ENCODE data around the gene TM4SF4. TPM values are rescaled to one million over a fixed set of nuclear protein-coding genes. Genes with fewer than 3 reads are reported as not detected.
A peak's percentile ranks its signal among the peaks of the same experiment; 100 is the strongest.

Gene TM4SF4
- total and polyA plus RNA-seq, 8 donors = 0.13 to 2.0 (median 0.21) TPM; not detected in 3

DNA sequence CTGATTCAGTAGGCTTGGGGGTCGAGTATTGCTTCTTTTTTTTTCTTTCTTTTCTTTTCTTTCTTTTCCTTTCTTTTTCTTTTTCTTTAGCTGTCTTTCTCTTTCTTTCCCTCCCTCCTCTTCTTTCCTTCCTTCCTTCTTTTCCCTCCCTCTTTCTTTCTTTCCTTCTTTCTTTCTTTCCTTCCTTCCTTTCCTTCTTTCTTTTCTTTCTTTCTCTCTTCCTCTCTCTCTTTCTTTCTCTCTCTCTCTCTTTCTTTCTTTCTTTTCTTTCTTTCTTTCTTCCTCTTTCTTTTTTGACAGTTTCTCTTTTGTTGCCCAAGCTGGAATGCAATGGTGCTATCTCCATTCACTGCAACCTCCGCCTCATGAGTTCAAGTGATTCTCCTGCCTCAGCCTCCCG, 36.0 kb downstream of the TM4SF4 start:
- DNase-seq = no peak
- peaks cover 11 to 35% of the 10 kb centered on the region in 2 donors for H3K4me1 ChIP-seq
- H3K27ac ChIP-seq = peak overlapping the region in 1 of 2 donors; percentile 33
- intact Hi-C loops (cut with DNase I) = no loop called here
- TF ChIP-seq, protein P1, sequence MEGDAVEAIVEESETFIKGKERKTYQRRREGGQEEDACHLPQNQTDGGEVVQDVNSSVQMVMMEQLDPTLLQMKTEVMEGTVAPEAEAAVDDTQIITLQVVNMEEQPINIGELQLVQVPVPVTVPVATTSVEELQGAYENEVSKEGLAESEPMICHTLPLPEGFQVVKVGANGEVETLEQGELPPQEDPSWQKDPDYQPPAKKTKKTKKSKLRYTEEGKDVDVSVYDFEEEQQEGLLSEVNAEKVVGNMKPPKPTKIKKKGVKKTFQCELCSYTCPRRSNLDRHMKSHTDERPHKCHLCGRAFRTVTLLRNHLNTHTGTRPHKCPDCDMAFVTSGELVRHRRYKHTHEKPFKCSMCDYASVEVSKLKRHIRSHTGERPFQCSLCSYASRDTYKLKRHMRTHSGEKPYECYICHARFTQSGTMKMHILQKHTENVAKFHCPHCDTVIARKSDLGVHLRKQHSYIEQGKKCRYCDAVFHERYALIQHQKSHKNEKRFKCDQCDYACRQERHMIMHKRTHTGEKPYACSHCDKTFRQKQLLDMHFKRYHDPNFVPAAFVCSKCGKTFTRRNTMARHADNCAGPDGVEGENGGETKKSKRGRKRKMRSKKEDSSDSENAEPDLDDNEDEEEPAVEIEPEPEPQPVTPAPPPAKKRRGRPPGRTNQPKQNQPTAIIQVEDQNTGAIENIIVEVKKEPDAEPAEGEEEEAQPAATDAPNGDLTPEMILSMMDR (IDR thresholded peaks at IDR 0.05) = no peak
- no peaks in the 10 kb centered on the region for H3K27me3 ChIP-seq
- H3K4me3 ChIP-seq = no peak overlapping the region
- ATAC-seq = no peak
- H3K36me3 ChIP-seq = no peaks in the 10 kb centered on the region
- no peaks in the 10 kb centered on the region for H3K9me3 ChIP-seq

DNA sequence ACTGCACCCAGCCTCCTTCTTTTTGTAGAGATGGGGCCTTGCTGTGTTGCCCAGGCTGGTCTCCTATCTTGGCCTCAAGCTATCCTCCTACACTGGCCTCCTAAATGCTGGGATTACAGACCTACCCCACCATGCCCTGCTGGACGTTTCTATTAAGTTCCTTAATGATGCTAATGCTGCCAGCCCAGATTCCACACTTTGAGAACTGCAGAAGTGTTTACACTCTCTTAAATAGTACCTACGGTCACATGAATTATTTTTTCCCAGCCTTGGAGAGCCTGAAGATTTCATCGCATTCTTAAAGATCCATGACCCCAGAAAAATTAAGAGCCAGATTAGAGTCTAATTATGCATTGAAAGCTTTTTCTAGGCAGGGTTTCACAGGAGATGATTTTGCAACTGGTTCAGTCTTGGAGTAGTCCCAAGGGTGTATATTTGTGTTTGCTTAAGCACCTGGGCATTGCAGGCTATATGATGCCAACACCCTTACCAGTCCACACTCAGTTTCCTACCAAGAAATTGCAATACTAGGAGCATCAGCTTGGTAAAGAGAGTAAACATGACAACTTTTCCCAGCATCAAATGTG, 36.6 kb downstream of the TM4SF4 start:
- Histone ChIP-seq H3K9me3 (no peaks in the 10 kb centered on the region), H3K27me3 (no peaks in the 10 kb centered on the region), H3K4me3 (no peak overlapping the region), H3K4me1 (peaks cover 11 to 35% of the 10 kb centered on the region in 2 donors), H3K27ac (peak overlapping the region in 1 of 2 donors; percentile 46), H3K36me3 (no peaks in the 10 kb centered on the region)
- TF ChIP-seq, protein P1 (IDR thresholded peaks at IDR 0.05) = no peak
- intact Hi-C loops (cut with DNase I) = no loop called here
- DNase-seq (no peak), ATAC-seq (peak; percentile 59)

DNA sequence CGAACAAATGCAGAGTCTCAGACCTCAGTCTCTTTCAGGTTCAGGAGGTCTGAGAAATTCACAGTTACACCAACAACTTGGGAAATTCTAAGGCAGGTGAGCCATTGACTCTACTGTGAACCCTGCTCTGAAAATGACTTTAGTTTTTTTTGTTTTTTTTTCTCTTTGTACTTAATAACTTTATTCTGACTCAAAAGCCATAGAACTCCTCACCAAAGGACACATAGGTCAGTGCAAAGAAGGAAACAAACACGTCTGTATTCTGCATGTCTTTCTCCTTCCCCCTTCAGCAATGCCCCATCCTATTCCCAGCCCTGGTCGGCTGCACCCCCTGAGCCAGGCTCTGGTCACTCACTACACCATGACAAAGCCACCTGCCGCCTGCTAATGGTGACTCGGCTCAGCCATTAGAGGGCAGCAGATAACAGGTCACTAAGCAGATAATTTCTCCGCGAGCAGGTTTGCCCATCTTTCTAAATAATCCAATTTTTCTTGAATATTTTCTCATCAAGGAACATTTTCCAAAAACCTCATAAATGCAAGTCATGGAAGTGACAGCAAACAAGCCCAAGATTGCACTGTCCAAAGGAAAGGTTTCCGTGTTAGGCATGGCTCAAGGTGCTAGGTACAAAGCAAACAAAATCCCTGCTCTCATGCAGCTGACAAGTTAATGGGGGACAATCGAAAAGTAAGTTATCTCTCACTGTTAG, 37.7 kb downstream of the TM4SF4 start:
- intact Hi-C loops (cut with DNase I) = no loop called here
- no peak overlapping the region for H3K27ac ChIP-seq
- peak; percentile 82 for ATAC-seq
- TF ChIP-seq, protein P1 (IDR thresholded peaks at IDR 0.05) = peak; percentile 69 to 76
- no peaks in the 10 kb centered on the region for H3K9me3 ChIP-seq
- no peaks in the 10 kb centered on the region for H3K36me3 ChIP-seq
- DNase-seq = peak; percentile 46 to 80 (median 63)
- no peaks in the 10 kb centered on the region for H3K27me3 ChIP-seq
- H3K4me3 ChIP-seq = no peak overlapping the region
- H3K4me1 ChIP-seq = peaks cover 10 to 33% of the 10 kb centered on the region in 2 donors

DNA sequence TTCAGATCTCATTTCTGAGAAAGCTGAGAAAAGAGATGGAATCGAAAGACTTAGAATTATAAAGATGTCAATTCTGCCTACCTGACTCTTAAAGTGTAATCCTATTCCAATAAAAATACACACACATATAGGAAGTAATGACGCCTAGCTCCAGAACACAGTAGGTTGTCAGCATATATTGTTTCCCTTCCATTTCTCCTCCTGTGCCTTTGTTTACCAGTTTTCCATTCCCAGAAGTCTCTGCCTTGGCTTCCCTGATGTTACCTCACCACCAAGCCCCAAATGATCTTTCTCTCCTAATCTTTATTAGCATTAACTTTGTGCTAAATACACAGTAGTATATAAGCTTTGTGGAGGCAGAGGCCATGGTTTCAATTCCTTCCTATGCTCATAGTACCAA, 40.0 kb downstream of the TM4SF4 start:
- Histone ChIP-seq H3K36me3 (no peaks in the 10 kb centered on the region), H3K4me3 (no peak overlapping the region), H3K4me1 (peaks cover 0 to 12% of the 10 kb centered on the region in 2 donors), H3K9me3 (no peaks in the 10 kb centered on the region), H3K27me3 (no peaks in the 10 kb centered on the region), H3K27ac (no peak overlapping the region)
- intact Hi-C loops (cut with DNase I) = no loop called here
- TF ChIP-seq, protein P1 (IDR thresholded peaks at IDR 0.05) = no peak
- ATAC-seq (no peak), DNase-seq (no peak)

DNA sequence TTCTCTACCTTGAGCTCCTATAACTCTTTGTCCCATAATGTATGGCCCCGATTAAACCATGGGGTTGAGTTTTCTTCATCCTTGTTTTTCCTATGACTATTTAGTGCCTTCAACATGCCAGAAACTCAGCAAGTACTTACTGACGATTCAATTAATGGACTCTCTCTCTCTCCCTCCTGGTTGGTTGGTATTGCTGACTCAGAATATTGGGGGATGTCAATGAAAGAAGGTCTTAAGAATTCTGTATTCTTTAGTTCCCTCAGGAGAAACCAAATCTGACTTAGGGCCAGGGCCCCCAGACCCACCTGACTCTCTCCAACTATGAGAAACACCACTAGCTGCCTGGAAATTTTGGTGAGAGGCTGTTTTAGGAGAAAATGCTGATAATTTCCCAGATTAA, 40.8 kb downstream of the TM4SF4 start:
- H3K36me3 ChIP-seq = peaks cover 0 to 8% of the 10 kb centered on the region in 2 donors
- no peak overlapping the region for H3K27ac ChIP-seq
- no peaks in the 10 kb centered on the region for H3K9me3 ChIP-seq
- ATAC-seq (no peak), DNase-seq (no peak)
- TF ChIP-seq, protein P1 (IDR thresholded peaks at IDR 0.05) = no peak
- no peak overlapping the region for H3K4me3 ChIP-seq
- H3K27me3 ChIP-seq = no peaks in the 10 kb centered on the region
- peaks cover 0 to 10% of the 10 kb centered on the region in 2 donors for H3K4me1 ChIP-seq
- intact Hi-C loops (cut with DNase I) = no loop called here

All from left lung (tissue), 10 donors.